AG10803 (cell line): ENCODE measurements around the gene ADH5.
A peak's percentile ranks its signal among the peaks of the same experiment; 100 is the strongest.
"Not testable (repeated sequence)": the region's sequence is repeated elsewhere in the genome, so short reads cannot be mapped to it uniquely, and the experiment has no call there.

Experiments used
- DNase-seq: peaks from one replicate; pipeline ENCODE4 v3.0.0; 2010; ENCODE audit warnings: low read depth
- H3K4me3 ChIP-seq: 2 replicates; pipeline ENCODE4 v1.5.1; 2011; ENCODE audit warnings: mild to moderate bottlenecking, low read length, control low read depth
- TF ChIP-seq, protein P1 (sequence below): conservative IDR thresholded peaks from 2 replicates; pipeline ENCODE4 v1.5.1; 2011; ENCODE audit warnings: mild to moderate bottlenecking, low read length, control low read depth, inconsistent platforms

The ADH5 gene

DNA sequence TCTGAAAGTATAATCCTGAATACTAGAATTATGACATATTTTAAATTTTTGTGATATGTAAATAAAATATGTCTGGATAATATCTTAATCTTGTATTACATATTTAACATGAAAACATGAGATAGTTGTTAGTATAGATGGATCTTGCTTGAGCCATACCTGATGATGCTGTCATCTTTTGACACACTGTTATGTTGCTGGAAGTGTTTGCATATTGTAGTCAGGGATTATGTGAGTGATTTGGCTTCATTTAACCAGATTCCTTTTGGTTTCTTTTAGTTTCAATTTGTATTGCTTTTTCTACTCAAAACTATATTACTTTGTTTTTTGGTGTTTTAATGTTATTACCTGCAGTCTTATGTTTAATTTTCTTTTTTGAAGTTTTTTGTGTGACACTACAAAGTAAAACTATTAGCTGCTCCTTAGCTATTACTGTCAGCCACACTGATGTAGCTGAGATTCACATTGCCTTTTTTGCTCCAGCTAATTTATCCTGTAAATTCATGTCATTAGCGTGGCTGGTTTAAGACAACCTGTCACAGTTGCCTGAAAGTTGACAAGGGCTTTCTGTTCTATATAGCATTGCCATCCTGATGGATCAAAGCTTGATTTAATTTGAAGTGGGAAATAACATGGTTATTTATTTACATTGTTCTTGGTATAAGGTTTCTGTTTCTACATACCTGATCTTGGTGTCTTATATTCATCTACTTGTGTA lies 59.4 kb downstream of the ADH5 start:
- peak; percentile 8 for DNase-seq
- TF ChIP-seq, protein P1, sequence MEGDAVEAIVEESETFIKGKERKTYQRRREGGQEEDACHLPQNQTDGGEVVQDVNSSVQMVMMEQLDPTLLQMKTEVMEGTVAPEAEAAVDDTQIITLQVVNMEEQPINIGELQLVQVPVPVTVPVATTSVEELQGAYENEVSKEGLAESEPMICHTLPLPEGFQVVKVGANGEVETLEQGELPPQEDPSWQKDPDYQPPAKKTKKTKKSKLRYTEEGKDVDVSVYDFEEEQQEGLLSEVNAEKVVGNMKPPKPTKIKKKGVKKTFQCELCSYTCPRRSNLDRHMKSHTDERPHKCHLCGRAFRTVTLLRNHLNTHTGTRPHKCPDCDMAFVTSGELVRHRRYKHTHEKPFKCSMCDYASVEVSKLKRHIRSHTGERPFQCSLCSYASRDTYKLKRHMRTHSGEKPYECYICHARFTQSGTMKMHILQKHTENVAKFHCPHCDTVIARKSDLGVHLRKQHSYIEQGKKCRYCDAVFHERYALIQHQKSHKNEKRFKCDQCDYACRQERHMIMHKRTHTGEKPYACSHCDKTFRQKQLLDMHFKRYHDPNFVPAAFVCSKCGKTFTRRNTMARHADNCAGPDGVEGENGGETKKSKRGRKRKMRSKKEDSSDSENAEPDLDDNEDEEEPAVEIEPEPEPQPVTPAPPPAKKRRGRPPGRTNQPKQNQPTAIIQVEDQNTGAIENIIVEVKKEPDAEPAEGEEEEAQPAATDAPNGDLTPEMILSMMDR, result no peak
- H3K4me3 ChIP-seq, result no peak overlapping the region

- TF ChIP-seq, protein P1, result no peak
- no peak overlapping the region for H3K4me3 ChIP-seq
- peak; percentile 37 for DNase-seq
These were observed 60.4 kb downstream of the ADH5 start for GRCh38 chr4:99028187-99028586.

GRCh38 chr4:99027304-99027703 lies 61.3 kb downstream of the ADH5 start:
- DNase-seq, result no peak
- no peak overlapping the region for H3K4me3 ChIP-seq
- TF ChIP-seq, protein P1, result no peak

DNA sequence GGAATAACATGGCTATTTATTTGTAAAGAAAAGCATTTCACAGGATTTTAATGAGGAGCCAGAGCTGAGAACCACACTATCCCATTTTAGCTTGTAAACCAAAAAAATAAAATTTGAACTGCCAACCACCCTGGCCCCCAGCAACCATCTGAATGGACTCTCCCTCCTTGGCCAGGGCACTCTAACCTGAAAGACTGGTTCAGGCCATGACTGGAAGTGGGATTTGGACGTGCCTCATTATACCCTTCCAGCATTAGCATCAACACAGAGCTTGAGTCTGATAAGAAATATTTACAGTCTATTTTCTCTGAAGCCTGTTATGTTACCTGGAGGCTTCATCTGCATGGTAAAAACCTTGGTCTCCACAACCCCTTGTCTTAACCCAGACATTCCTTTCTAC lies 63.1 kb downstream of the ADH5 start:
- no peak for DNase-seq
- TF ChIP-seq, protein P1, result no peak

DNA sequence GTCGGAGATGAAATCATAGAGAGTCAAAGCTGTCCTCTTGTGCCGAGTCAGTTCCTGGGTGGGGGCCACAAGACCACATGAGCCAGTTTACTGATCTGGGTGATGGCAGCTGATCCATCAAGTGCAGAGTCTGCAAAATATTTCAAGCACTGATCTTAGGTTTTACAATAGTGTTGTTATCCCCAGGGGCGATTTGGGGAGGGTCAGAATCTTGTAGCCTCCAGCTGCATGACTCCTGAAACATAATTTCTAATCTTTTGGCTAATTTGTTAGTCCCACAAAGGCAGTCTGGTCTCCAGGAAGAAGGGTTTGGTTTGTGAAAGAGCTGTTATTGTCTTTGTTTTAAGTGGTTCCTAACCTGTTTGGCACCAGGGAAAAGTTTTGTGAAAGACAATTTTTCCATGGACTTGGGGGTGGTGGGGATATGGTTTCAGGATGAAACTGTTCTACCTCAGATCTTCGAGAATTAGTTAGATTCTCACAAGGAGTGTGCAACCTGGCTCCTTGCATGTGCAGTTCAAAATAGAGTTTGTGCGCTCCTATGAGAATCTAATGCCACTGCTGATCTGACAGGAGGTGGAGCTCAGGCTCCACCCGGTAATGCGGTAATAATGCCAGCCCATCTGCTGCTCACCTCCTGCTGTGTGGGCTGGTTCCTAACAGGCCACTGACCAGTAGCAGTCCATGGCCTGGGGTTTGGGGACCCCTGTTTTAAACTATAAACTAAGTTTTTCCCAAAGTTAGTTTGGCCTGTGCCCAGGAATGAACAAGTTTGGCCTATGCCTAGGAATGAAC lies 63.9 kb downstream of the ADH5 start:
- TF ChIP-seq, protein P1, result no peak
- DNase-seq, result no peak
- no peak overlapping the region for H3K4me3 ChIP-seq

More for the DNA sequence above, 63.1 kb downstream of the ADH5 start:
- no peak overlapping the region for H3K4me3 ChIP-seq

DNA sequence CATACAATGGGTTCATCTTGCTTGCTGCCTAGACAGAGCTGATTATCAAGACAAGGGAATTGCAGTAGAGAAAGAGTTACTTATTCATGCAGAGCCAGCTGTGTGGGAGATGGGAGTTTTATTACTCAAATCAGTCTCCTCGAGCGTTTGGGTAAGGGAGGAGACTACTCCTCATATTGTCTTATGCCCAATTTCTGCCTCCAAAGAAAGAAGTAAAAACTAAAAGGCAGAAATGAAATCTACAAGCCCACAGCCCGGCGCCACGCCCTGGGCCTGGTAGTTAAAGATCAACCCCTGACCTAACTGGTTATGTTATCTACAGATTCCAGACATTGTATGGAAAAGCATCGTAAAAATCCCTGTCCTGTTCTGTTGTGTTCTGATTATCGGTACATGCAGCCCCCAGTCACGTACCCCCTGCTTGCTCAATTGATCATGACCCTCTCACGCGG lies 64.8 kb downstream of the ADH5 start:
- not testable (repeated sequence) for H3K4me3 ChIP-seq, DNase-seq

GRCh38 chr4:99022566-99022965 lies 66.0 kb downstream of the ADH5 start:
- no peak for DNase-seq
- H3K4me3 ChIP-seq, result peak overlapping the region; percentile 47
- TF ChIP-seq, protein P1, result no peak
